ENCODE results near the gene PCYT1A. TPM values are rescaled to one million over a fixed set of nuclear protein-coding genes. Genes with fewer than 3 reads are reported as not detected.

PCYT1A gene
- total RNA-seq, 1 donor from 2014 or later: 33.9 TPM

- H3K4me3 Mint-ChIP-seq (ENCODE audit: low read depth): no peak overlapping the region
- peaks cover 4% of the 10 kb centered on the region for H3K27me3 Mint-ChIP-seq
- H3K36me3 Mint-ChIP-seq (ENCODE audit: insufficient read depth): no peaks in the 10 kb centered on the region
Measured at GRCh38 chr3:196225763-196226364, 61.7 kb downstream of the PCYT1A start.

DNA sequence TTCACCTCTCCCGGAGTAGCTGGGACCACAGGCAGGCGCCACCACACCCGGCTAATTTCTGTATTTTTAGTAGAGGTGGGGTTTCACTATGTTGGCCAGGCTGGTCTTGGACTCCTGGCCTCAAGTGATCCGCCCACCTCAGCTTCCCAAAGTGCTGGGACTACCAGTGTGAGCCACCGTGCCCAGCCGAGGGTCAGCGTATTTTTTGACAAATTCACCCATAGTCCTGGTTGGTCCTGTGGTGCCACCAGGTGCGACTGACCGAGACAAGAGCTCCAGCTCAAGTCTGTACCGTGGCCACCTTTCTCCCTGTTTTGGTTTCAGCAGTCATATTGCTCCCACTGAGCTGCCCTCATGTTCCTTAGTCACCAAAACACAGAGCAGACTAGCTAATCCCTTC, 62.4 kb downstream of the PCYT1A start:
- H3K27me3 Mint-ChIP-seq: peaks cover 4% of the 10 kb centered on the region
- H3K27ac Mint-ChIP-seq: no peak overlapping the region
- H3K4me3 Mint-ChIP-seq (ENCODE audit: low read depth): no peak overlapping the region
- H3K36me3 Mint-ChIP-seq (ENCODE audit: insufficient read depth): no peaks in the 10 kb centered on the region
- H3K4me1 Mint-ChIP-seq (ENCODE audit: low read depth): no peaks in the 10 kb centered on the region
- no peaks in the 10 kb centered on the region for H3K9me3 Mint-ChIP-seq (ENCODE audit: low read depth)
- TF ChIP-seq CTCF (IDR thresholded peaks at IDR 0.05; ENCODE audit: unreplicated experiment): no peak
- no peak for DNase-seq (ENCODE audit: low spot score, unreplicated experiment)

More at GRCh38 chr3:196225763-196226364, 61.7 kb downstream of the PCYT1A start:
- DNase-seq (ENCODE audit: low spot score, unreplicated experiment): no peak
- H3K27ac Mint-ChIP-seq: no peak overlapping the region
- H3K4me1 Mint-ChIP-seq (ENCODE audit: low read depth): no peaks in the 10 kb centered on the region
- H3K9me3 Mint-ChIP-seq (ENCODE audit: low read depth): no peaks in the 10 kb centered on the region
- no peak for TF ChIP-seq CTCF (IDR thresholded peaks at IDR 0.05; ENCODE audit: unreplicated experiment)

DNA sequence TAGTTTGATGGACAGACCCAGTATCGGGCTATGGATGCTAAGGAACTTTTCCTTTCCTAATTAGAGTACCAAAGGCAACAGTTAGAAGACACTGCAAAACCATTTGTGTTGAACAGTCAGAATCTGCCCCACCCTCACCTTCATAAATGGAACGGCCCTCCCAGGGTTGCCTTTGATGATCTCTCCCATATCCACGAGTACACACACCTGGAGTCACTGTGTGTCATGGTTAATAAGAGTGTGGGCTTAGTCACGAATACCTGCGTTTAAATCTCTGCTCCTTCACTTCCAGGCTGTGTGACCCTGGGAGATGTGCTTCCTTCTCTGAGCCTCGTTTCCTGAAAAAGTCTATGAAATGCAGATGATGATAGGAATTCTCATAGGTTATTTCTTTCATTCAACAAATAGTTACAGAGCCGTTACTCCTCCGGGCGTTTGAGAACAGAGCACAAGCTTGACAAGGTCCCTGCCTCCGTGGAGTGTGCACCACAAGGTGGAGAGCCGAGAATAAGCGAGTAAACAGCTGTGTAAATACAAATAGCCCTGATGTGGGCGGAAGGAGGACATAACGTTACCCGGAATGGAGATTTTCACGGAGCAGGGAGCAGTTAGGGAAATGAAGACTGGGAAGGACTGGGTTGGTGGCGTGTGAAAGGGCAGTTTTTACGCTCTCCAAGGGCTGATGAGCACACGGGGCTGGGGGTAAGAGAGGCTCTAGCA, 64.5 kb downstream of the PCYT1A start:
- no peak overlapping the region for H3K27ac Mint-ChIP-seq
- peaks cover 6% of the 10 kb centered on the region for H3K27me3 Mint-ChIP-seq
- no peak for TF ChIP-seq CTCF (IDR thresholded peaks at IDR 0.05; ENCODE audit: unreplicated experiment)
- H3K9me3 Mint-ChIP-seq (ENCODE audit: low read depth): no peaks in the 10 kb centered on the region
- DNase-seq (ENCODE audit: low spot score, unreplicated experiment): no peak
- H3K4me3 Mint-ChIP-seq (ENCODE audit: low read depth): no peak overlapping the region
- H3K4me1 Mint-ChIP-seq (ENCODE audit: low read depth): no peaks in the 10 kb centered on the region
- no peaks in the 10 kb centered on the region for H3K36me3 Mint-ChIP-seq (ENCODE audit: insufficient read depth)

DNA sequence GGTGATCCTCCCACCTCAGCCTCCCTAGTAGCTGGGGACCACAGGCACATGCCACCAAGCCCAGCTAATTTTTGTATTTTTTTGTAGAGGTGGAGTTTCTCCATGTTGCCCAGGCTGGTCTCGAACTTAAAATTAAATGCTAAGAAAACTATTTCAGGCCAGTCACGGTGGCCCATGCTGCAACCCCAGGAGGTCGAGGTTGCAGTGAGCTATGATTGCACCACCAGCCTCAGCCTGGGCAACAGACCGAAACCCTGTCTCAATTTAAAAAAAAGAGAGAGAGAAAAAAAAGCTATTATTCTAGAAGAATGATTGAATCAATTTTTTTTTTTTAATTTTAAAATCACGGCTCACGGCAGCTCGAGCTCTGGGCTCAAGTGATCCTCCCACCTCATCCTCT, 66.5 kb downstream of the PCYT1A start:
- DNase-seq (ENCODE audit: low spot score, unreplicated experiment): no peak
- no peaks in the 10 kb centered on the region for H3K36me3 Mint-ChIP-seq (ENCODE audit: insufficient read depth)
- H3K27me3 Mint-ChIP-seq: peaks cover 6% of the 10 kb centered on the region
- no peak overlapping the region for H3K27ac Mint-ChIP-seq
- no peak overlapping the region for H3K4me3 Mint-ChIP-seq (ENCODE audit: low read depth)
- no peaks in the 10 kb centered on the region for H3K9me3 Mint-ChIP-seq (ENCODE audit: low read depth)
- no peaks in the 10 kb centered on the region for H3K4me1 Mint-ChIP-seq (ENCODE audit: low read depth)
- TF ChIP-seq CTCF (IDR thresholded peaks at IDR 0.05; ENCODE audit: unreplicated experiment): no peak

DNA sequence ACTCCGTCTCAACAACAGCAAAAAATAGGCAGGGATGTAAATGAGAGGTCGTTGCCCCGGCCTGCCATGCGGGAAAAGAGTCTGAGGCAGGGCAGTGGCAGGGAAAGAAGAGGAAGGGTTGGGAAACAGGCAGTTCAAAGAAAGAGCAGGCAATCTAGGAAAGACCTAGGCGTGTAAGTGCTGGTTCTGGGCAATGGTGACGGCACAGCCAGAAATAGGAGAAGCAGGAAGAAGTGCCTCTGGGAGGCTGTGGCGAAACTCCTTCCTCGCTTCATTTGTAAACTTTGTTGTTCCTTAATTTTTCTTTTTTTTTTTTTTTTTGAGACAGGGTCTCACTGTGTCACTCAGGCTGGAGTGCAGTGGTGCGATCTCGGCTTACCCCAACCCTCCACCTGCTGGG, 66.9 kb downstream of the PCYT1A start:
- no peak for DNase-seq (ENCODE audit: low spot score, unreplicated experiment)
- no peak for TF ChIP-seq CTCF (IDR thresholded peaks at IDR 0.05; ENCODE audit: unreplicated experiment)
- H3K27me3 Mint-ChIP-seq: peaks cover 9% of the 10 kb centered on the region
- no peak overlapping the region for H3K27ac Mint-ChIP-seq
- no peaks in the 10 kb centered on the region for H3K36me3 Mint-ChIP-seq (ENCODE audit: insufficient read depth)
- H3K4me1 Mint-ChIP-seq (ENCODE audit: low read depth): no peaks in the 10 kb centered on the region
- H3K4me3 Mint-ChIP-seq (ENCODE audit: low read depth): no peak overlapping the region
- H3K9me3 Mint-ChIP-seq (ENCODE audit: low read depth): no peaks in the 10 kb centered on the region
